NB4 (cell line): ENCODE data around the gene DHRS3.
"Not testable (repeated sequence)": the region's sequence is repeated elsewhere in the genome, so short reads cannot be mapped to it uniquely, and the experiment has no call there.

ENCODE experiments used
- DNase-seq: peaks from one replicate; pipeline ENCODE4 v3.0.0; 2010; ENCODE audit warnings: low read depth
- H3K4me3 ChIP-seq: one replicate; pipeline ENCODE4 v1.5.1; 2011; ENCODE audit warnings: mild to moderate bottlenecking, low read depth, low read length, moderate library complexity
- MYC ChIP-seq: IDR thresholded peaks from 2 replicates; pipeline ENCODE4 v1.6.1; 2011; ENCODE audit warnings: low read depth, low read length
- POLR2A ChIP-seq: IDR thresholded peaks from 2 replicates; pipeline ENCODE4 v1.6.1; 2011; ENCODE audit warnings: mild to moderate bottlenecking; ENCODE audit not compliant: insufficient read length; ENCODE audit errors: extremely low read depth
- TF ChIP-seq, protein P1 (sequence below): IDR thresholded peaks from one replicate; pipeline ENCODE4 v1.5.1; 2012; ENCODE audit warnings: low read depth, low read length
- TF ChIP-seq, protein P2 (sequence below): IDR thresholded peaks from 2 replicates; pipeline ENCODE4 v1.6.1; 2011; ENCODE audit warnings: low read depth, low read length

Gene DHRS3

DNA sequence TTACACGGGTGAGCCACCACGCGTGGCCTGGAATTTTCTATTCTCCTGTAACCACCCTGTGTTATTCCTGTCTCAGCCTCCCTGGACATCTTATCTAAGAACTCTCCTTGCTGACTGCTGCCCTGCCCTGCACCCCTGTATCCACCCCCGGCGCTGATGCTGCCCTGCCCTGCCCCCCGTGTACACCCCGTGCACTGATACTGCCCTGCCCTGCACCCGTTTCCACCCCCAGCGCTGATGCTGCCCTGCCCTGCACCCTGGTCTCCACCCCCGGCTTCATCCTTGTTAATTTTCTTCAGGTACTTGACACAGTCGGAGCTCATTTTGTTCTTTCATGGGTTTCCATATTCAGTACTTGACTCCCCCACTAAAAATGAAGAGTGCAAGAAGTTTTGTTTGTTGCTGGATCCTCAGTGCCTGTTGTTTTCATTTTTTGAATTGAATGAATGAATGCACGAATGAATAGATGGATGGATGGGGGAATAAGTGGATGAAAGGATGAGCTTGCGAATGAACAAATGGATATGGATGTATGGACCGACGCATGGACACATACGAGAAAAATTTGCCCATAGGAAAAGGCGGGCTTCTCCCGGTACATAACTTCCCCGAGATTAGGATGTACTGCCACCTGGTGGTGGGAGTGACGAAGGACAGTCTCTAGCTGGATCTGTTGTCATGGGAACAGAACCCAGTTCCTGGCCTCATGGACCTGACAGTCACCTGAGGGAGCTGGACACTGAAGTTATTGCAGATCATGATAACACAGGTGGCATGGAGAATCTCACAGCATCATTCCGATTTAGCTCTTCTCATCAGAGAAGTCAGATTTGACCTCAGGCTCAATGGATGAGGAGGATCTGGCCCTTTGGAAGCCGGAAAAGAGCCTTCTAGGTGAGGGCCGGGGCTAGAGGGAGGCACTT lies 40.8 kb upstream of the DHRS3 start:
- H3K4me3 ChIP-seq = no peak overlapping the region
- DNase-seq = peak; percentile 73
- TF ChIP-seq MYC = no peak; the same call in 1 of the 2 replicates
- no peak for TF ChIP-seq POLR2A
- TF ChIP-seq, protein P1, sequence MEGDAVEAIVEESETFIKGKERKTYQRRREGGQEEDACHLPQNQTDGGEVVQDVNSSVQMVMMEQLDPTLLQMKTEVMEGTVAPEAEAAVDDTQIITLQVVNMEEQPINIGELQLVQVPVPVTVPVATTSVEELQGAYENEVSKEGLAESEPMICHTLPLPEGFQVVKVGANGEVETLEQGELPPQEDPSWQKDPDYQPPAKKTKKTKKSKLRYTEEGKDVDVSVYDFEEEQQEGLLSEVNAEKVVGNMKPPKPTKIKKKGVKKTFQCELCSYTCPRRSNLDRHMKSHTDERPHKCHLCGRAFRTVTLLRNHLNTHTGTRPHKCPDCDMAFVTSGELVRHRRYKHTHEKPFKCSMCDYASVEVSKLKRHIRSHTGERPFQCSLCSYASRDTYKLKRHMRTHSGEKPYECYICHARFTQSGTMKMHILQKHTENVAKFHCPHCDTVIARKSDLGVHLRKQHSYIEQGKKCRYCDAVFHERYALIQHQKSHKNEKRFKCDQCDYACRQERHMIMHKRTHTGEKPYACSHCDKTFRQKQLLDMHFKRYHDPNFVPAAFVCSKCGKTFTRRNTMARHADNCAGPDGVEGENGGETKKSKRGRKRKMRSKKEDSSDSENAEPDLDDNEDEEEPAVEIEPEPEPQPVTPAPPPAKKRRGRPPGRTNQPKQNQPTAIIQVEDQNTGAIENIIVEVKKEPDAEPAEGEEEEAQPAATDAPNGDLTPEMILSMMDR = peak; percentile 81
- TF ChIP-seq, protein P2, sequence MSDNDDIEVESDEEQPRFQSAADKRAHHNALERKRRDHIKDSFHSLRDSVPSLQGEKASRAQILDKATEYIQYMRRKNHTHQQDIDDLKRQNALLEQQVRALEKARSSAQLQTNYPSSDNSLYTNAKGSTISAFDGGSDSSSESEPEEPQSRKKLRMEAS = peak; percentile 56; the same call in 1 of the 2 replicates

DNA sequence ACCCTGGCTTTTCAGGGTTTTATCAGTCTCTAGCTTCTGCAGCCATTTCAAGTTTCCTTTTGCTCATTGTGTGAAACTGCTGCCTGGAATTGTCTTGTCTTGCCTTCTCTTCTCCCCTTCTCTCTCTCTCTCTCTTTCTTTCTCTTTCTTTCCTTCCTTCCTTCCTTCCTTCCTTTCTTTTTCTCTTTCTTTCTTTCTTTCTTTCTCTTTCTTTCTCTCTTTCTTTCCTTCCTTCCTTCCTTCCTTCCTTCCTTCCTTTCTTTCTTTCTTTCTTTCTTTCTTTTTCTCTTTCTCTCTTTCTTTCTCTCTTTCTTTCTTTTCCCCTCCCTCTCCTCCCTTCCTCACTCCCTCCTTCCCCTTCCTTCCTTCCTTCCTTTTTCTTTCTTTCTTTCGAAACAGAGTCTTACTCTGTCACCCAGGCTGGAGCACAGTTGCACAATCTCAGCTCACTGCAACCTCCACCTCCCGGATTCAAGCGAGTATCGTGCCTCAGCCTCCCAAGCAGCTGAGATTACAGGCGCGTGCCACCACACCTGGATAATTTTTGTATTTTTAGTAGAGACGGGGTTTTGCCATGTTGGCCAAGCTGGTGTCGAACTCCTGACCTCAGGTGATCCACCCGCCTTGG lies 40.0 kb upstream of the DHRS3 start:
- H3K4me3 ChIP-seq = not testable (repeated sequence)

DNA sequence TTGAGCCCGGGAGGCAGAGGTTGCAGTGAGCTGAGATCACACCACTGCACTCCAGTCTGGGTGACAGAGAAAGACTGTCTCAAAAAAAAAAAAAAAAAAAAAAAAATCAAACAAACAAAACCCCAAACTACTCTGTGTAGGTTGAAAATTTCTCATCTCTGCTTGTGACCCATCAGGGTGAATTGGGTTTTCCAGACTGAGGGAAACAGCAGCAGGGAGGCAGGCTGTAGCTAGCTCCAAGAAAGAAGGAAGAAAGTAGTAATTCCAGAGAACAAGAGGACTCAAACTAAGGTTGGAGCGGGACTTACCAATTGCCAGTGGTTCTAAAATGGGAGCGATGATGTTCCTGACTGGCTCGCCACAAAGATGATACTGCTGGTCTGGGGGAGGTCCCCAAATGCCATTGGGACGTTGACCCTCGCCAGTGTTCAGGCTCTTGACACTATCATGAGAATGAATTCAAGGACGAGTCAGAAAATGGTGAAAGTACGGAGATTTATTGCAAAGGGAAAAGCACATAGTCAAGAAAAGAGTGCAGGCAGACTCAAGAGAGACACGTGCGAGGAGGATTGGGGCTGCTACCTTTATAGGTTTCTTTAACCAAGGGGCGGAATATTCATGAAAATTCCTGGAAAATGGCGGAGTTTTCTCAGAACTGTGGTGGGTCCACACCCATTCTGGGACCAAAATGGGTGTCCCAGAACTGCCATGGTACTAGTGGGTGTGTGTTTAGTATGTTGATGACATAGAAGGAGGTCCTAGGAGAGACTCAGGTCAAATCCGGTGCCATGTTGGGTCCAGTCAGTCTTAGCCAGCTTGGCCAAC lies 39.3 kb upstream of the DHRS3 start:
- H3K4me3 ChIP-seq = no peak overlapping the region
- DNase-seq = no peak
- no peak for TF ChIP-seq POLR2A
- TF ChIP-seq, protein P1 = no peak
- TF ChIP-seq MYC = no peak
- TF ChIP-seq, protein P2 = no peak

More for the DNA sequence above, 40.0 kb upstream of the DHRS3 start:
- not testable (repeated sequence) for DNase-seq

DNA sequence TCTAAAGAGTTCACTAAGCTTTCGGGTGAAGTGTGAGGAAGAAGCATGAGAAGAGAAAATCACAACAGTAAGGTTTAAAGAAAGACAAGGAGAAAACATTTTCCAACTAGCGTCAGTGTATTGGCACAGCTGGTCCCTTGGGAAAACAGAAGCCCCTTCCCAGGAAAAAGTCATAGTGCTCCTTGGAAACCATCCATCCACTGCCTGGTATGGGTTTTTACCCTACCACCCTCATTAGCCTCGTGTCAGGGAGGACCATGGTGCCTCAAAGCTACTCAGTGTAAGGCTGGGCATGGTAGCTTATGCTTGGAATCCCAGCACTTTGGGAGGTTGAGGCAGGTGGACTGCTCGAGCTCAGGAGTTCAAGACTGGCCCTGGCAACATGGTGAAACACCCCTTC lies 38.6 kb upstream of the DHRS3 start:
- DNase-seq = no peak
- TF ChIP-seq MYC (no peak), POLR2A (no peak)
- TF ChIP-seq, protein P1 = no peak
- H3K4me3 ChIP-seq = no peak overlapping the region

DNA sequence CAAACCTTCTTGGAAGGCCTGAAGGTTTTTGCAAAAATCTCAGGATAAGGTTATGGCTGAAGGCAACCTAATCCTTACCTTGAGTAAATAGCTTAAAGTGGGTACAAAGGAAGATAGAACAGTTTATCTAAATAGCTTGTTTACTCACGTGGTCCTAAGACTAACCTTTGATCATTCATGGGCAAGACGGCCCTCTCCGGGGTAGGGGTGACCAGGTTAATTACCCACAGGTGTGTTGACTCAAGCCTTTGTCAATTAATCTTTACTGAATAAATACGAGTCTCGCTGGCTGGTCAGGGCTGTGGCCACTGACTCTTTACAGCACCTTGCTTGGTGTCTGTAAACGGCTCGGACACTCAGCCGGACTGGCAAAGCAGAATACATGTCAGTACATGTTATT lies 36.6 kb upstream of the DHRS3 start:
- no peak for DNase-seq
- no peak overlapping the region for H3K4me3 ChIP-seq
- no peak for TF ChIP-seq MYC
- TF ChIP-seq, protein P2 = no peak
- no peak for TF ChIP-seq POLR2A
- TF ChIP-seq, protein P1 = no peak

DNA sequence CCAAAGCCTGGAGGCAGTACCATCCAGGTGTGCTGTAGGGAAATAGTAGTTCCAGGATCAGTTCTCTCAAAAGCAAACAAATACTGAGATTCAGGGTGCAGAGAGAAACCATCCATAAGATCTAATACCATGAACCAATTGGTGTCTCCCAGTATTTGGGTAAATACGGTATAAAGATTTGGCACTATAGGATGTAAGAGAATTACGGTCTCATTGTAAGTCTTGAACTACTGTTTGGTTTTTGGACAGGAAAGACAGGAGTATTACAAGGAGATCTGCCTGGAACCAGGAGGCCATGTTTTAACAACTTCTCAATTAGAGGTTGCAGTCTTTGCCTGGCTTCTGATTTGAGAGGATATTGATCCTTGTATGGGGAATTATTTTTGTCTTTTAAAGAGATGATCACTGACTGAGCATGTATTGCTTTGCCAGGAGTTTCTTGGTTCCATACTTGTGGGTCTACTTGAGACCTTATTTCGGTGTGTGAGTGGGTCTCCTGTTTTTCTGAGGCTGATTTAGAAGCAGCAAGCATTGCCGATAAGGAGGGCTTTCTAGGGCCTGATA lies 36.1 kb upstream of the DHRS3 start:
- no peak overlapping the region for H3K4me3 ChIP-seq
- DNase-seq = no peak
- TF ChIP-seq, protein P2 = no peak
- TF ChIP-seq, protein P1 = no peak
- TF ChIP-seq POLR2A (no peak), MYC (no peak)
